ENCODE data around the gene IFT81.

Gene IFT81

GRCh38 chr12:110262442-110263388, 138.6 kb downstream of the IFT81 start:
- H3K9me3 ChIP-seq (ENCODE audit: control insufficient read depth in 5 of 5, low read length in 5 of 5) = no peaks in the 10 kb centered on the region
- H3K4me1 ChIP-seq (ENCODE audit: control insufficient read depth in 5 of 5, insufficient read depth in 5 of 5, low read length in 5 of 5) = peaks cover 4 to 14% (median 12%) of the 10 kb centered on the region in 5 donors

GRCh38 chr12:110266381-110266960, 142.3 kb downstream of the IFT81 start:
- no peaks in the 10 kb centered on the region for H3K9me3 ChIP-seq (ENCODE audit: control insufficient read depth in 5 of 5, low read length in 5 of 5)
- no peak overlapping the region for H3K27ac ChIP-seq (ENCODE audit: low read depth, low read length)
- no peak overlapping the region for H3K9ac ChIP-seq (ENCODE audit: low read length in 5 of 5)
- H3K27me3 ChIP-seq (ENCODE audit: control insufficient read depth in 5 of 5, insufficient read depth in 4 of 5, low read length in 5 of 5) = no peaks in the 10 kb centered on the region
- H3K4me3 ChIP-seq (ENCODE audit: low read depth in 1 of 5, low read length in 5 of 5) = no peak overlapping the region
- H3K4me1 ChIP-seq (ENCODE audit: control insufficient read depth in 5 of 5, insufficient read depth in 5 of 5, low read length in 5 of 5) = peaks cover 4 to 21% (median 14%) of the 10 kb centered on the region in 5 donors
- H3K36me3 ChIP-seq (ENCODE audit: control insufficient read depth in 5 of 5, insufficient read depth in 5 of 5, low read length in 5 of 5) = no peaks in the 10 kb centered on the region

More at GRCh38 chr12:110262442-110263388, 138.6 kb downstream of the IFT81 start:
- no peak overlapping the region for H3K27ac ChIP-seq (ENCODE audit: low read depth, low read length)
- no peaks in the 10 kb centered on the region for H3K36me3 ChIP-seq (ENCODE audit: control insufficient read depth in 5 of 5, insufficient read depth in 5 of 5, low read length in 5 of 5)
- no peak overlapping the region for H3K9ac ChIP-seq (ENCODE audit: low read length in 5 of 5)
- H3K27me3 ChIP-seq (ENCODE audit: control insufficient read depth in 5 of 5, insufficient read depth in 4 of 5, low read length in 5 of 5) = no peaks in the 10 kb centered on the region
- H3K4me3 ChIP-seq (ENCODE audit: low read depth in 1 of 5, low read length in 5 of 5) = no peak overlapping the region

- no peak overlapping the region for H3K27ac ChIP-seq (ENCODE audit: low read depth, low read length)
- H3K9ac ChIP-seq (ENCODE audit: low read length in 5 of 5) = peak overlapping the region in 1 of 5 donors; percentile 30
- no peaks in the 10 kb centered on the region for H3K27me3 ChIP-seq (ENCODE audit: control insufficient read depth in 5 of 5, insufficient read depth in 4 of 5, low read length in 5 of 5)
- H3K4me3 ChIP-seq (ENCODE audit: low read depth in 1 of 5, low read length in 5 of 5) = peak overlapping the region; percentile 5 to 44 (median 15)
- H3K9me3 ChIP-seq (ENCODE audit: control insufficient read depth in 5 of 5, low read length in 5 of 5) = no peaks in the 10 kb centered on the region
- H3K4me1 ChIP-seq (ENCODE audit: control insufficient read depth in 5 of 5, insufficient read depth in 5 of 5, low read length in 5 of 5) = peaks cover 4 to 21% (median 14%) of the 10 kb centered on the region in 5 donors
- H3K36me3 ChIP-seq (ENCODE audit: control insufficient read depth in 5 of 5, insufficient read depth in 5 of 5, low read length in 5 of 5) = no peaks in the 10 kb centered on the region
Measured at GRCh38 chr12:110266980-110267620, 142.9 kb downstream of the IFT81 start.
